ENCODE measurements around the gene PHAF1. TPM values are rescaled to one million over a fixed set of nuclear protein-coding genes. Genes with fewer than 3 reads are reported as not detected.

PHAF1 gene
- total and polyA plus RNA-seq, 2 of the 8 experiments (the other 6 are each of a cell fraction or from before 2014, with no cell fraction given) = 18.6 to 26.4 TPM

DNA sequence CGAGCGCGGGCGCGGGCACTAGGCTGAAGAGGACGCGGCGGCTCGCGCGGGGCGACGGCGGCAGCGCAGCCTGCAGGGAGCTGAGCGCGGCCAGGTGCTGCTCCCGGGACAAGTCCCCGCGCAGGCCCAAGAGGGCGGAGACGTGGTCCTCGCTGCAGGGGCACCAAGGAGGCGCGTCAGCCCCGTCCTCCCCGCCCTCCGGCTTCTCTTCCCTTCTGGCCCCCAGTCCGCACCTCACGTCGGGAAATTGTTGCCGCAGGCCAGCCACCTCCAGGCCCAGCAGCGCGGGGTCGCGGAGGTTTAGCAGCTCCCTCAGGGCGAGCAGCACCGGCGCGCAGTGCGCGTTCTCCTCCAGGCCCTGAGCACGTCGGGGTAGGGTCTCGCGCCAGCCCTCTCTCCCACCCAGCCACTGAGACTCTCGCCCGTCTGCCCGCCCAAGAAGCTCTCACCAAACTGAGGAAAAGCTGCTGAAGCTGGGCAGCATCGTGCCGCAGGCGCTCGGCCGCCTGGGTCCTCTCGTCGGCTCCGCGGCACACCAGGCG lies 74.8 kb downstream of the PHAF1 start:
- H3K9ac ChIP-seq (replicated peaks in 1 of 4; ENCODE audit: extremely low read depth in 1 of 4, low read depth in 3 of 4, low read length in 3 of 4) = no peak overlapping the region
- peak overlapping the region; percentile 90 for H4K8ac ChIP-seq (ENCODE audit: extremely low read depth, insufficient read depth, low read length)
- H2BK120ac ChIP-seq (replicated peaks; ENCODE audit: low read depth, low read length) = no peak overlapping the region
- H3K56ac ChIP-seq (replicated peaks; ENCODE audit: insufficient read length, low read depth, low read length) = no peak overlapping the region
- no peak overlapping the region; the same call in 1 of the 2 replicates for H3K18ac ChIP-seq (ENCODE audit: extremely low read depth, low read length)
- H2BK5ac ChIP-seq (ENCODE audit: low read depth, low read length) = no peak overlapping the region
- H3K23me2 ChIP-seq (ENCODE audit: low read depth, low read length) = peaks cover 13% of the 10 kb centered on the region; the same call in 1 of the 2 replicates
- H3K27ac ChIP-seq (ENCODE audit: low read depth, low read length) = no peak overlapping the region
- no peaks in the 10 kb centered on the region for H3K9me3 ChIP-seq (ENCODE audit: insufficient read depth in 2 of 2, low read depth in 1 of 2, low read length in 1 of 2)
- FAIRE-seq = no peak
- peak overlapping the region; percentile 67 to 92 for H3K4me2 ChIP-seq (ENCODE audit: insufficient read depth in 1 of 2, low read depth in 2 of 2, low read length in 2 of 2)
- H2AFZ ChIP-seq (ENCODE audit: low read length) = peak overlapping the region; percentile 17; the same call in 1 of the 2 replicates
- WGBS, 2 experiments (ENCODE audit: extremely low coverage in 1 of 2, insufficient coverage in 1 of 2, insufficient read length in 1 of 2, insufficient replicate concordance in 2 of 2, low coverage in 1 of 2, low lambda C conversion rate in 2 of 2, missing lambda C conversion rate in 1 of 2) = 13% methylated on average over 51 of the region's 59 CpGs; no CpG with 5 or more reads in 1 of the 2 experiments
- peaks cover 0 to 5% of the 10 kb centered on the region in 2 experiments; a peak in 1 of 4 replicates for H3K79me2 ChIP-seq (ENCODE audit: control insufficient read depth in 1 of 2, insufficient read depth in 2 of 2, low read length in 2 of 2)
- no peaks in the 10 kb centered on the region; a peak in 1 of 8 replicates for H3K36me3 ChIP-seq (ENCODE audit: control insufficient read depth in 2 of 4, insufficient read depth in 4 of 4, low read length in 3 of 4)
- no peak overlapping the region for H2BK15ac ChIP-seq (ENCODE audit: low read length)
- peaks cover 8 to 32% (median 19%) of the 10 kb centered on the region in 4 experiments for H3K27me3 ChIP-seq (replicated peaks in 1 of 4; ENCODE audit: control insufficient read depth in 3 of 4, extremely low read depth in 1 of 4, insufficient read depth in 3 of 4, low read length in 3 of 4)
- H4K20me1 ChIP-seq (replicated peaks in 1 of 2; ENCODE audit: control insufficient read depth in 1 of 2, insufficient read depth in 2 of 2, low read length in 2 of 2) = peaks cover 2 to 22% of the 10 kb centered on the region in 2 experiments
- H3K4me1 ChIP-seq (replicated peaks in 1 of 4; ENCODE audit: control insufficient read depth in 3 of 4, insufficient read depth in 4 of 4, low read length in 3 of 4) = peaks cover 0 to 17% (median 10%) of the 10 kb centered on the region in 4 experiments; a peak in 5 of 7 replicates
- peak overlapping the region; percentile 73 to 90 (median 85) for H3K4me3 ChIP-seq (ENCODE audit: extremely low read depth in 1 of 4, insufficient read depth in 2 of 4, low read depth in 3 of 4, low read length in 4 of 4)
- ChIA-PET POLR2A (ENCODE audit: partially characterized antibody) (interaction anchor here (0.7 to 4.0 kb wide), 10 partner anchors 10 to 62 kb away, joined by 3 to 19 read pairs (median 4); partner anchors contain the start of genes HSF4 and NOL3), CTCF (ENCODE audit: partially characterized antibody) (interaction anchor here (0.5 to 9.3 kb wide), 28 partner anchors 10 to 459 kb away, joined by 3 to 151 read pairs (median 4); partner anchors contain the start of genes ELMO3, FBXL8, FHOD1 and HSF4)
- H3K23ac ChIP-seq (ENCODE audit: insufficient read length) = no peak overlapping the region
- H4K91ac ChIP-seq (replicated peaks; ENCODE audit: insufficient read length, low read length) = no peak overlapping the region
- DNase-seq (ENCODE audit: low read depth in 1 of 2, low spot score in 2 of 2) = peak in 1 of 2 experiments; percentile 70
- no peak overlapping the region for H2BK20ac ChIP-seq (ENCODE audit: low read length)
- no peak overlapping the region for H4K5ac ChIP-seq (ENCODE audit: insufficient read length, low read depth, low read length)
- H3K14ac ChIP-seq (ENCODE audit: insufficient read length) = no peak overlapping the region
- no peaks in the 10 kb centered on the region for H3K79me1 ChIP-seq (ENCODE audit: low read depth, low read length)
- H3K4ac ChIP-seq (replicated peaks; ENCODE audit: insufficient read length, low read depth, low read length) = no peak overlapping the region
- H2BK12ac ChIP-seq (ENCODE audit: low read depth, low read length) = no peak overlapping the region
- no peak overlapping the region for H2AK5ac ChIP-seq (ENCODE audit: low read depth, low read length)
- TF ChIP-seq BCL11A (IDR thresholded peaks at IDR 0.05; ENCODE audit: low read depth in 2 of 2, low read length in 2 of 2) (no peak), TAF1 (IDR thresholded peaks at IDR 0.05; ENCODE audit: low read depth, low read length) (no peak), SIN3A (conservative IDR thresholded peaks at IDR 0.05 in 1 of 2, IDR thresholded peaks at IDR 0.05 in 1 of 2; ENCODE audit: low read depth in 1 of 2, low read length in 2 of 2) (no peak), TAF7 (optimal IDR thresholded peaks at IDR 0.05; ENCODE audit: borderline replicate concordance, low read depth, low read length) (no peak), CHD1 (IDR thresholded peaks at IDR 0.05; ENCODE audit: low read depth, low read length) (no peak), POLR2AphosphoS5 (IDR thresholded peaks at IDR 0.05; ENCODE audit: low read depth, low read length) (no peak), RBBP5 (IDR thresholded peaks at IDR 0.05; ENCODE audit: borderline replicate concordance, low read depth, low read length) (no peak), RAD21 (IDR thresholded peaks at IDR 0.05 in 1 of 2, conservative IDR thresholded peaks at IDR 0.05 in 1 of 2; ENCODE audit: low read depth in 2 of 2, low read length in 2 of 2) (no peak)
- TF ChIP-seq, protein P1, sequence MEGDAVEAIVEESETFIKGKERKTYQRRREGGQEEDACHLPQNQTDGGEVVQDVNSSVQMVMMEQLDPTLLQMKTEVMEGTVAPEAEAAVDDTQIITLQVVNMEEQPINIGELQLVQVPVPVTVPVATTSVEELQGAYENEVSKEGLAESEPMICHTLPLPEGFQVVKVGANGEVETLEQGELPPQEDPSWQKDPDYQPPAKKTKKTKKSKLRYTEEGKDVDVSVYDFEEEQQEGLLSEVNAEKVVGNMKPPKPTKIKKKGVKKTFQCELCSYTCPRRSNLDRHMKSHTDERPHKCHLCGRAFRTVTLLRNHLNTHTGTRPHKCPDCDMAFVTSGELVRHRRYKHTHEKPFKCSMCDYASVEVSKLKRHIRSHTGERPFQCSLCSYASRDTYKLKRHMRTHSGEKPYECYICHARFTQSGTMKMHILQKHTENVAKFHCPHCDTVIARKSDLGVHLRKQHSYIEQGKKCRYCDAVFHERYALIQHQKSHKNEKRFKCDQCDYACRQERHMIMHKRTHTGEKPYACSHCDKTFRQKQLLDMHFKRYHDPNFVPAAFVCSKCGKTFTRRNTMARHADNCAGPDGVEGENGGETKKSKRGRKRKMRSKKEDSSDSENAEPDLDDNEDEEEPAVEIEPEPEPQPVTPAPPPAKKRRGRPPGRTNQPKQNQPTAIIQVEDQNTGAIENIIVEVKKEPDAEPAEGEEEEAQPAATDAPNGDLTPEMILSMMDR (IDR thresholded peaks at IDR 0.05; ENCODE audit: control extremely low read depth in 1 of 3, insufficient read depth in 1 of 3, low read depth in 1 of 3, low read length in 3 of 3) = no peak

Measured in H1 (cell line).